ENCODE measurements around the gene KRT79.

DNA sequence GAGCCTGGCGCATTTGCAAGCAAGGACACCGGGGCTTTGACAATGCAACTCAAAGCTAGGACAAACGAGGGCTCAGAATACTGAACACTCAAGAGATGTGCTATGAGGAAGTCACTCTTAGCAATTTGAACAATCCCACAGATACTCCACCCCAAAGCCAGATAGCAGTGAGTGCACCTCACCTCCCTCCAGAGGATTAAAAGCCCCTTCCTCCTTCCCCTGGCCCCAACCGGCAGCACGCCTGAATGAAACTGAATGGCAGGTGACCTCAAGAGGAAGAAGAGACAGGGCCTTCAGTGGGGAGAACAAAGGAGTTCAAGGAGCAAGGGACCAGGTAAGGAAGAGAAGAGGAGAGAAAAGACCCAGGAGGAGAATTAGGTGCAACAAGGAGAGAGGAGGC, 16.6 kb upstream of the KRT79 start:
- TF ChIP-seq, protein P1, sequence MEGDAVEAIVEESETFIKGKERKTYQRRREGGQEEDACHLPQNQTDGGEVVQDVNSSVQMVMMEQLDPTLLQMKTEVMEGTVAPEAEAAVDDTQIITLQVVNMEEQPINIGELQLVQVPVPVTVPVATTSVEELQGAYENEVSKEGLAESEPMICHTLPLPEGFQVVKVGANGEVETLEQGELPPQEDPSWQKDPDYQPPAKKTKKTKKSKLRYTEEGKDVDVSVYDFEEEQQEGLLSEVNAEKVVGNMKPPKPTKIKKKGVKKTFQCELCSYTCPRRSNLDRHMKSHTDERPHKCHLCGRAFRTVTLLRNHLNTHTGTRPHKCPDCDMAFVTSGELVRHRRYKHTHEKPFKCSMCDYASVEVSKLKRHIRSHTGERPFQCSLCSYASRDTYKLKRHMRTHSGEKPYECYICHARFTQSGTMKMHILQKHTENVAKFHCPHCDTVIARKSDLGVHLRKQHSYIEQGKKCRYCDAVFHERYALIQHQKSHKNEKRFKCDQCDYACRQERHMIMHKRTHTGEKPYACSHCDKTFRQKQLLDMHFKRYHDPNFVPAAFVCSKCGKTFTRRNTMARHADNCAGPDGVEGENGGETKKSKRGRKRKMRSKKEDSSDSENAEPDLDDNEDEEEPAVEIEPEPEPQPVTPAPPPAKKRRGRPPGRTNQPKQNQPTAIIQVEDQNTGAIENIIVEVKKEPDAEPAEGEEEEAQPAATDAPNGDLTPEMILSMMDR (conservative IDR thresholded peaks at IDR 0.05 in 1 of 2, IDR thresholded peaks at IDR 0.05 in 1 of 2; ENCODE audit: extremely low read depth in 1 of 2, insufficient read depth in 1 of 2, low read depth in 1 of 2, low read length in 2 of 2): no peak
- no peak for TF ChIP-seq EZH2 (IDR thresholded peaks at IDR 0.05; ENCODE audit: borderline replicate concordance, low read length)

All from mammary epithelial cell (primary cell).